NCI-H748 treated with DMSO at 0.1 percent for 48 hours (cell line): ENCODE measurements around the gene ARFGEF3.
"Not testable (repeated sequence)": the region's sequence is repeated elsewhere in the genome, so short reads cannot be mapped to it uniquely, and the experiment has no call there.

Experiments used
- DNase-seq: peaks from one replicate; lab custom pipeline; 2025; lab: John Stamatoyannopoulos, UW

The ARFGEF3 gene

GRCh38 chr6:138161338-138162110, at the start of gene ARFGEF3:
Gene ARFGEF3 (plus strand): TSS chr6:138161939. CDS start chr6:138162087, 148 bp downstream.
- peak; percentile 48 for DNase-seq

- DNase-seq, result no peak
Observed at GRCh38 chr6:138113588-138114210, 48.0 kb upstream of the ARFGEF3 start.

GRCh38 chr6:138115201-138115600, 46.5 kb upstream of the ARFGEF3 start:
- peak; percentile 44 for DNase-seq

GRCh38 chr6:138115877-138116660, 45.7 kb upstream of the ARFGEF3 start:
- DNase-seq, result peak; percentile 67

GRCh38 chr6:138116661-138116999, 45.1 kb upstream of the ARFGEF3 start:
- no peak for DNase-seq

- DNase-seq, result no peak
Observed at GRCh38 chr6:138117376-138117914, 44.3 kb upstream of the ARFGEF3 start.

- not testable (repeated sequence) for DNase-seq
Observed at GRCh38 chr6:138119229-138119628, 42.5 kb upstream of the ARFGEF3 start.

- DNase-seq, result no peak
Observed at GRCh38 chr6:138119976-138120375, 41.8 kb upstream of the ARFGEF3 start.

- DNase-seq, result no peak
Observed at GRCh38 chr6:138124096-138124495, 37.6 kb upstream of the ARFGEF3 start.

GRCh38 chr6:138128096-138128495, 33.6 kb upstream of the ARFGEF3 start:
- DNase-seq, result no peak

- DNase-seq, result no peak
Observed at GRCh38 chr6:138129190-138129589, 32.5 kb upstream of the ARFGEF3 start.

- no peak for DNase-seq
Observed at GRCh38 chr6:138142806-138143205, 18.9 kb upstream of the ARFGEF3 start.

- no peak for DNase-seq
Observed at GRCh38 chr6:138145402-138145801, 16.3 kb upstream of the ARFGEF3 start.

- no peak for DNase-seq
Observed at GRCh38 chr6:138146544-138146943, 15.2 kb upstream of the ARFGEF3 start.

GRCh38 chr6:138155443-138155842, 6.3 kb upstream of the ARFGEF3 start:
- no peak for DNase-seq

GRCh38 chr6:138157986-138158638, 3.6 kb upstream of the ARFGEF3 start:
- DNase-seq, result peak; percentile 20

GRCh38 chr6:138159246-138159645, 2.5 kb upstream of the ARFGEF3 start:
- DNase-seq, result no peak

GRCh38 chr6:138160329-138161087, 1.2 kb upstream of the ARFGEF3 start:
- peak; percentile 12 for DNase-seq

GRCh38 chr6:138161088-138161337, 726 bp upstream of the ARFGEF3 start:
- DNase-seq, result no peak

- DNase-seq, result peak; percentile 32
Observed at GRCh38 chr6:138162111-138162954, 594 bp downstream of the ARFGEF3 start.
